Adrenal gland (tissue), 5 donors: ENCODE data around the gene WSCD2.

Experiments
- CTCF ChIP-seq, 6 experiments: fragments of 450-650 bp in 4 of 6; fragments of 200-600 bp in 2 of 6; sonication (generic) in 1 of 6; IDR thresholded peaks; 1 replicate in 5 of 6; 2 replicates in 1 of 6; pipeline versions ENCODE4 v1.5.1 to v1.8.0; 2016 to 2021; ENCODE audit warnings: antibody characterized with exemption in 6 of 6, mild to moderate bottlenecking in 2 of 6, moderate library complexity in 1 of 6
- POLR2A ChIP-seq, 2 donors: fragments of 450-650 bp; IDR thresholded peaks; one replicate each; pipeline ENCODE4 v1.6.1; 2017; ENCODE audit warnings: antibody characterized with exemption in 2 of 2, mild to moderate bottlenecking in 2 of 2, moderate library complexity in 1 of 2
- donor health status: DM: no; HTN: no; CAD: no.

DNA sequence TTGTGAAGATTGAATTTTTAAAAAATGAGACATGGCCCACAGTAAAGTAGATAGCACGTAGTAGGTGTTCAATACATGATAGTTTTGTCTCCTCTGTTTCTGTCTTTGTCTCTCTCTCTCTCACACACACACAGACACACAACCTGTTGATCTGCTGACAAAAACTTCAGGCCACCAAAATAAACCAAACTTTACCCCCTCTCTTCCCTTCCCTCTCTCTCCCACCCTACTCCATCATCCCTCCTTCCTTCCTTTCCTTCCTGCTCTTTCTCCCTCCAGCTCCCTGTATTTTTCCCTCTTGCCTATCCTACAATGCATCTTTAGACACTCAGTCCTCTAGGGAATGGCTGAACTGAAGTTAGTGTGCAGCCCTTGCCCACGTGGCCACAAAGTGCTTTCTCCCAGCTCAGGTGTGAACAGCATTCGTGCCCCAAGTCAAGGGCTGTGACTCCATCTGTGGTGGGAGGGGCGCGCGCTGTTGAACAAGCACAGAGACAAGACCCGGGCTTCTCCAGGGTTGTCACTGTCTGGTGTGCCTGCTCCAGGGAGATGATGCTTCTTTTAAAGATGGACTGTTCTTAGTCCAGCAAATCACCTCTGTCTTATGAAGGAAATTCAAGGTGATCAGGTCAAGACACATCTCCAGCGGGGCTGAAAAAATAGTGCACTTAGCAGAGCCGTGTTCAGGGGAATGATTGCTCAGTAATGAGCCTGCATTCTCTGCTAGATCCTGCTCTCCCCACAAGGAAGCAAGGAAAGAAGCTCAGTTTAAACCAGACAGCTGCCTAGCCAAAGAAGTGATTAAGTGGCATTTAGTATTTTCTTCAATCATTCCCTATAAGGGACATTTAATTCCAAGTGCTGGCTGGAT, 75.3 kb downstream of the WSCD2 start:
- TF ChIP-seq POLR2A (IDR thresholded peaks at IDR 0.05) (no peak), CTCF (IDR thresholded peaks at IDR 0.05) (no peak)
